Muscle of leg (tissue), 16 donors: ENCODE data around the gene MLXIP. TPM values are rescaled to one million over a fixed set of nuclear protein-coding genes. Genes with fewer than 3 reads are reported as not detected.

ENCODE experiments used
- DNase-seq: peaks from one replicate; pipeline ENCODE4 v3.0.0; 2013
- H3K27ac ChIP-seq: one replicate; pipeline ENCODE4 v1.5.1; 2013; ENCODE audit warnings: mild to moderate bottlenecking, low read length, control low read depth
- H3K27me3 ChIP-seq: one replicate; pipeline ENCODE4 v1.6.1; 2013; ENCODE audit warnings: low read length; ENCODE audit not compliant: control insufficient read depth, insufficient read depth
- H3K36me3 ChIP-seq: one replicate; pipeline ENCODE4 v1.6.1; 2013; ENCODE audit warnings: low read length; ENCODE audit not compliant: control insufficient read depth, insufficient read depth
- H3K4me1 ChIP-seq: one replicate; pipeline ENCODE4 v1.6.1; 2013; ENCODE audit warnings: low read length; ENCODE audit not compliant: control insufficient read depth, insufficient read depth
- H3K4me3 ChIP-seq: one replicate; pipeline ENCODE4 v1.5.1; 2013; ENCODE audit warnings: low read length, control low read depth
- H3K9me3 ChIP-seq: replicated peaks from 2 replicates; pipeline ENCODE4 v1.6.1; 2013; ENCODE audit warnings: low read depth, low read length; ENCODE audit not compliant: control insufficient read depth
- WGBS: methylation state at CpG from one replicate; pipeline ENCODE4 v1.1.5; 2013; ENCODE audit warnings: missing lambda C conversion rate; ENCODE audit not compliant: insufficient coverage; 5-methylcytosine and 5-hydroxymethylcytosine counted together
- long read RNA-seq, 11 donors: transcript quantifications; one replicate each; lab custom pipeline, GENCODE V29; 2026
- polyA plus RNA-seq, 8 donors: library from polyadenylated mRNA; unstranded; fragments of 120-200 nt; gene quantifications; one replicate each; pipeline versions ENCODE4 v1.2.1 to v1.2.3, GENCODE V29; 2013; ENCODE audit warnings: inconsistent platforms in 1 of 8, low replicate concordance in 1 of 8; ENCODE audit not compliant: insufficient read length in 8 of 8, insufficient read depth in 1 of 8
- total RNA-seq: library from RNA; stranded (reverse); fragments of 120-200 nt; gene quantifications from one replicate; pipeline ENCODE4 v1.2.4, GENCODE V29; 2013

Gene MLXIP
- total RNA-seq (12.6 TPM), polyA plus RNA-seq (10 to 100 TPM; 19.2 to 34.0 (median 29.2) TPM)
- long read RNA-seq, donor 1, full-length matches to known transcripts, result 1 of 1 reads
- long read RNA-seq, donor 1, partial matches to known transcripts, result 0 of 1 reads
- long read RNA-seq, donor 1, other reads (novel, unspliced or antisense), result 0 of 1 reads
- long read RNA-seq, donor 2, result 0 reads
- long read RNA-seq, donor 3, full-length matches to known transcripts, result 5 of 10 reads
- long read RNA-seq, donor 3, partial matches to known transcripts, result 5 of 10 reads
- long read RNA-seq, donor 3, other reads (novel, unspliced or antisense), result 0 of 10 reads
- long read RNA-seq, donor 4, full-length matches to known transcripts, result 1 of 1 reads
- long read RNA-seq, donor 4, partial matches to known transcripts, result 0 of 1 reads
- long read RNA-seq, donor 4, other reads (novel, unspliced or antisense), result 0 of 1 reads
- long read RNA-seq, donor 5, full-length matches to known transcripts, result 2 of 2 reads
- long read RNA-seq, donor 5, partial matches to known transcripts, result 0 of 2 reads
- long read RNA-seq, donor 5, other reads (novel, unspliced or antisense), result 0 of 2 reads
- long read RNA-seq, donor 6, full-length matches to known transcripts, result 2 of 2 reads
- long read RNA-seq, donor 6, partial matches to known transcripts, result 0 of 2 reads
- long read RNA-seq, donor 6, other reads (novel, unspliced or antisense), result 0 of 2 reads
- long read RNA-seq, donor 7, result 0 reads
- long read RNA-seq, donor 8, result 0 reads
- long read RNA-seq, donor 9, full-length matches to known transcripts, result 3 of 3 reads
- long read RNA-seq, donor 9, partial matches to known transcripts, result 0 of 3 reads
- long read RNA-seq, donor 9, other reads (novel, unspliced or antisense), result 0 of 3 reads
- long read RNA-seq, donor 10, full-length matches to known transcripts, result 3 of 21 reads
- long read RNA-seq, donor 10, partial matches to known transcripts, result 18 of 21 reads
- long read RNA-seq, donor 10, other reads (novel, unspliced or antisense), result 0 of 21 reads
- long read RNA-seq, donor 11, partial matches to known transcripts, result 15 of 16 reads
- long read RNA-seq, donor 11, other reads (novel, unspliced or antisense), result 0 of 16 reads

GRCh38 chr12:122078141-122079032 lies at the start of gene MLXIP:
MLXIP (plus strand) TSS chr12:122078756; CDS start chr12:122078854, 98 bp downstream.
- under 1% methylated on average over 111 of the region's 113 CpGs for WGBS
- Histone ChIP-seq H3K27ac (peak within 1 kb of the TSS; percentile 91), H3K9me3 (no peaks in the 10 kb centered on the region), H3K27me3 (no peaks in the 10 kb centered on the region), H3K4me1 (peaks cover 43% of the 10 kb centered on the region), H3K36me3 (no peaks in the 10 kb centered on the region), H3K4me3 (peak within 1 kb of the TSS; percentile 83)
- DNase-seq, result peak; percentile 98

- Histone ChIP-seq H3K27me3 (no peaks in the 10 kb centered on the region), H3K36me3 (no peaks in the 10 kb centered on the region), H3K9me3 (no peaks in the 10 kb centered on the region), H3K4me3 (no peak overlapping the region), H3K4me1 (peaks cover 22% of the 10 kb centered on the region), H3K27ac (no peak overlapping the region)
- DNase-seq, result no peak
- 88% methylated on average over 23 of the region's 23 CpGs for WGBS
Observed at GRCh38 chr12:122028905-122029560, 49.5 kb upstream of the MLXIP start.

- DNase-seq, result no peak
- H3K9me3 ChIP-seq, result no peaks in the 10 kb centered on the region
- no peaks in the 10 kb centered on the region for H3K27me3 ChIP-seq
- 82% methylated on average over 25 of the region's 28 CpGs for WGBS
- no peaks in the 10 kb centered on the region for H3K36me3 ChIP-seq
- no peak overlapping the region for H3K27ac ChIP-seq
- no peak overlapping the region for H3K4me3 ChIP-seq
- H3K4me1 ChIP-seq, result peaks cover 14% of the 10 kb centered on the region
Observed at GRCh38 chr12:122029620-122030423, 48.7 kb upstream of the MLXIP start.

- Histone ChIP-seq H3K27ac (no peak overlapping the region), H3K36me3 (peaks cover 4% of the 10 kb centered on the region), H3K4me1 (peaks cover 11% of the 10 kb centered on the region), H3K4me3 (no peak overlapping the region), H3K27me3 (no peaks in the 10 kb centered on the region), H3K9me3 (no peaks in the 10 kb centered on the region)
- 86% methylated on average over 5 of the region's 13 CpGs for WGBS
- DNase-seq, result no peak
Observed at GRCh38 chr12:122030424-122031035, 48.0 kb upstream of the MLXIP start.

- peaks cover 14% of the 10 kb centered on the region for H3K36me3 ChIP-seq
- 61% methylated on average over 15 of the region's 21 CpGs for WGBS
- H3K27ac ChIP-seq, result no peak overlapping the region
- H3K9me3 ChIP-seq, result no peaks in the 10 kb centered on the region
- no peak for DNase-seq
- H3K4me1 ChIP-seq, result peaks cover 11% of the 10 kb centered on the region
- no peak overlapping the region for H3K4me3 ChIP-seq
- no peaks in the 10 kb centered on the region for H3K27me3 ChIP-seq
Observed at GRCh38 chr12:122031342-122032216, 47.0 kb upstream of the MLXIP start.

GRCh38 chr12:122032580-122032979 lies 46.0 kb upstream of the MLXIP start:
- no peaks in the 10 kb centered on the region for H3K27me3 ChIP-seq
- no peak overlapping the region for H3K27ac ChIP-seq
- H3K4me1 ChIP-seq, result peaks cover 11% of the 10 kb centered on the region
- H3K4me3 ChIP-seq, result no peak overlapping the region
- H3K36me3 ChIP-seq, result peaks cover 22% of the 10 kb centered on the region
- WGBS, result 86% methylated on average over 7 of the region's 11 CpGs
- DNase-seq, result no peak
- H3K9me3 ChIP-seq, result no peaks in the 10 kb centered on the region

GRCh38 chr12:122035292-122035691 lies 43.3 kb upstream of the MLXIP start:
- Histone ChIP-seq H3K27ac (no peak overlapping the region), H3K27me3 (no peaks in the 10 kb centered on the region), H3K36me3 (peaks cover 32% of the 10 kb centered on the region), H3K9me3 (no peaks in the 10 kb centered on the region), H3K4me3 (no peak overlapping the region), H3K4me1 (no peaks in the 10 kb centered on the region)
- 88% methylated on average over 4 of the region's 8 CpGs for WGBS
- no peak for DNase-seq

GRCh38 chr12:122036153-122036552 lies 42.4 kb upstream of the MLXIP start:
- 97% methylated on average over 4 of the region's 6 CpGs for WGBS
- no peak overlapping the region for H3K27ac ChIP-seq
- no peak overlapping the region for H3K4me3 ChIP-seq
- H3K4me1 ChIP-seq, result no peaks in the 10 kb centered on the region
- no peaks in the 10 kb centered on the region for H3K27me3 ChIP-seq
- DNase-seq, result no peak
- no peaks in the 10 kb centered on the region for H3K9me3 ChIP-seq
- H3K36me3 ChIP-seq, result peaks cover 32% of the 10 kb centered on the region
